NB4 (cell line): ENCODE measurements around the gene MBNL2.

ENCODE experiments used
- POLR2A ChIP-seq: IDR thresholded peaks from 2 replicates; pipeline ENCODE4 v1.6.1; 2011; ENCODE audit warnings: mild to moderate bottlenecking; ENCODE audit not compliant: insufficient read length; ENCODE audit errors: extremely low read depth
- TF ChIP-seq, protein P1 (sequence below): IDR thresholded peaks from one replicate; pipeline ENCODE4 v1.5.1; 2012; ENCODE audit warnings: low read depth, low read length

GRCh38 chr13:97235549-97236231 is 13.6 kb downstream of the MBNL2 start:
- TF ChIP-seq, protein P1, sequence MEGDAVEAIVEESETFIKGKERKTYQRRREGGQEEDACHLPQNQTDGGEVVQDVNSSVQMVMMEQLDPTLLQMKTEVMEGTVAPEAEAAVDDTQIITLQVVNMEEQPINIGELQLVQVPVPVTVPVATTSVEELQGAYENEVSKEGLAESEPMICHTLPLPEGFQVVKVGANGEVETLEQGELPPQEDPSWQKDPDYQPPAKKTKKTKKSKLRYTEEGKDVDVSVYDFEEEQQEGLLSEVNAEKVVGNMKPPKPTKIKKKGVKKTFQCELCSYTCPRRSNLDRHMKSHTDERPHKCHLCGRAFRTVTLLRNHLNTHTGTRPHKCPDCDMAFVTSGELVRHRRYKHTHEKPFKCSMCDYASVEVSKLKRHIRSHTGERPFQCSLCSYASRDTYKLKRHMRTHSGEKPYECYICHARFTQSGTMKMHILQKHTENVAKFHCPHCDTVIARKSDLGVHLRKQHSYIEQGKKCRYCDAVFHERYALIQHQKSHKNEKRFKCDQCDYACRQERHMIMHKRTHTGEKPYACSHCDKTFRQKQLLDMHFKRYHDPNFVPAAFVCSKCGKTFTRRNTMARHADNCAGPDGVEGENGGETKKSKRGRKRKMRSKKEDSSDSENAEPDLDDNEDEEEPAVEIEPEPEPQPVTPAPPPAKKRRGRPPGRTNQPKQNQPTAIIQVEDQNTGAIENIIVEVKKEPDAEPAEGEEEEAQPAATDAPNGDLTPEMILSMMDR: no peak
- no peak for TF ChIP-seq POLR2A
